ENCODE results near the gene ACSS1. TPM values are rescaled to one million over a fixed set of nuclear protein-coding genes. Genes with fewer than 3 reads are reported as not detected.

The ACSS1 gene
- total RNA-seq, 1 experiment from 2014 or later: 1.5 TPM

DNA sequence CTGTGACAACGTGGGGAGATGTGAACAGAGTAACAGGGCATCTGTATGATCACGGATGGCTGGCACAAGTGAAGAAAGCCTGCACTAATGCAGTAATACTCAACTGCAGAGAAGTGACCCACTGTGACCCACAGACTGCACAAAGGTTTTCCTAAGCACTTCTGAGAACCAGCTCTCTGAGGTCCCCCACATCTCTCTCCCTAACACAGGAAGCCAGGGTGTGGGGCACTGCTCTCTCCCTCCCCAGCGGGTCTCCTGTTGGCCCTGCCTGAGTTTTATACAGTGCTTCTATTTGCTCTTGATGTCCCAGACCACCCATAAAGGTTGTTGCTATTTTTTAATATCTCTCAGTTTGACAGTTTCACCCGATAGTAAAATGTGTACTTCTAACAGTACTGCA lies 76.7 kb downstream of the ACSS1 start:
- DNase-seq (ENCODE audit: low spot score) (no peak), ATAC-seq (no peak)
- Mint-ChIP-seq H3K27ac (no peak overlapping the region), H3K36me3 (peaks cover 67% of the 10 kb centered on the region), H3K9me3 (peaks cover 35% of the 10 kb centered on the region), H3K4me1 (no peaks in the 10 kb centered on the region), H3K4me3 (no peak overlapping the region), H3K27me3 (ENCODE audit: low read depth) (no peaks in the 10 kb centered on the region)
- TF ChIP-seq, protein P1, sequence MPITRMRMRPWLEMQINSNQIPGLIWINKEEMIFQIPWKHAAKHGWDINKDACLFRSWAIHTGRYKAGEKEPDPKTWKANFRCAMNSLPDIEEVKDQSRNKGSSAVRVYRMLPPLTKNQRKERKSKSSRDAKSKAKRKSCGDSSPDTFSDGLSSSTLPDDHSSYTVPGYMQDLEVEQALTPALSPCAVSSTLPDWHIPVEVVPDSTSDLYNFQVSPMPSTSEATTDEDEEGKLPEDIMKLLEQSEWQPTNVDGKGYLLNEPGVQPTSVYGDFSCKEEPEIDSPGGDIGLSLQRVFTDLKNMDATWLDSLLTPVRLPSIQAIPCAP (CRISPR knock-in tag; IDR thresholded peaks at IDR 0.05): no peak
- CTCF ChIA-PET: no interaction called here
- POLR2A ChIA-PET: no interaction called here

DNA sequence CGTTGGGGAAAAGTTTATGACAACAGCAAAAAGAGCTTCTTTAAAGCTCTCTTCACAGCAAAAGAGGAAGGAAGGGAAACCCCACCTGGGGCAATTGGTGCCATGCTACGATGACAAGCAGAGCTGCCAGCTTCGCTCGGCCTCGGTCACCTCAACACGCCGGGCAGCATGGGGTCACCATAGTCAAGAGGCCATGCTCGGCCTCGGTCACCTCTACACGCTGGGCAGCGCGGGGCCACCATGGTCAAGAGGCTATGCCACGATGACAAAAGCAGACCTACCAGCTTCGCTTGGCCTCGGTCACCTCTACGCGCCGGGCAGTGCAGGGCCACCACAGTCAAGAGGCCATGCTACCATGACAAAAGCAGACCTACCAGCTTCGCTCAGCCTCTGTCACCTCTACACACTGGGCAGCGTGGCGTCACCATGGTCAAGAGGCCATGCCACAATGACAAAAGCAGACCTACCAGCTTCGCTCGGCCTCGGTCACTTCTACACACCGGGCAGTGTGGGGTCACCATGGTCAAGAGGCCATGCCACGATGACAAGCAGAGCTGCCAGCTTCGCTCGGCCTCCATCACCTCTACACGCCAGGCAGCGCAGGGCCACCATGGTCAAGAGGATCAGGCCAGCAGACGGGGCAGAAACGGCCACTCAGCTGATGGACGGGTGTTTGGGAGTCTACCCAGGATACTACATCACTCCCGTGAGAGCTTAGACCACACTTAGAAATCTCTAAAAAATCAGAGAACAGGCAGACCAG lies 77.5 kb downstream of the ACSS1 start:
- Mint-ChIP-seq H3K9me3 (peaks cover 43% of the 10 kb centered on the region), H3K4me3 (no peak overlapping the region), H3K4me1 (no peaks in the 10 kb centered on the region), H3K36me3 (peaks cover 75% of the 10 kb centered on the region), H3K27ac (no peak overlapping the region), H3K27me3 (ENCODE audit: low read depth) (no peaks in the 10 kb centered on the region)
- CTCF ChIA-PET: no interaction called here
- ATAC-seq (no peak), DNase-seq (ENCODE audit: low spot score) (no peak)
- POLR2A ChIA-PET: no interaction called here
- TF ChIP-seq ETV6 (CRISPR knock-in tag; IDR thresholded peaks at IDR 0.05) (no peak), NR1H2 (CRISPR knock-in tag; IDR thresholded peaks at IDR 0.05) (no peak), SMAD3 (CRISPR knock-in tag; IDR thresholded peaks at IDR 0.05; ENCODE audit: borderline replicate concordance) (no peak), GTF2I (CRISPR knock-in tag; conservative IDR thresholded peaks at IDR 0.05) (no peak), IRF2 (CRISPR knock-in tag; IDR thresholded peaks at IDR 0.05; ENCODE audit: borderline replicate concordance, low read depth) (no peak), JAZF1 (CRISPR knock-in tag; IDR thresholded peaks at IDR 0.05) (no peak), JUN (CRISPR knock-in tag; IDR thresholded peaks at IDR 0.05) (no peak)
- TF ChIP-seq, protein P2, sequence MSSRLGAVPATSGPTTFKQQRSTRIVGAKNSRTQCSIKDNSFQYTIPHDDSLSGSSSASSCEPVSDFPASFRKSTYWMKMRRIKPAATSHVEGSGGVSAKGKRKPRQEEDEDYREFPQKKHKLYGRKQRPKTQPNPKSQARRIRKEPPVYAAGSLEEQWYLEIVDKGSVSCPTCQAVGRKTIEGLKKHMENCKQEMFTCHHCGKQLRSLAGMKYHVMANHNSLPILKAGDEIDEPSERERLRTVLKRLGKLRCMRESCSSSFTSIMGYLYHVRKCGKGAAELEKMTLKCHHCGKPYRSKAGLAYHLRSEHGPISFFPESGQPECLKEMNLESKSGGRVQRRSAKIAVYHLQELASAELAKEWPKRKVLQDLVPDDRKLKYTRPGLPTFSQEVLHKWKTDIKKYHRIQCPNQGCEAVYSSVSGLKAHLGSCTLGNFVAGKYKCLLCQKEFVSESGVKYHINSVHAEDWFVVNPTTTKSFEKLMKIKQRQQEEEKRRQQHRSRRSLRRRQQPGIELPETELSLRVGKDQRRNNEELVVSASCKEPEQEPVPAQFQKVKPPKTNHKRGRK (CRISPR knock-in tag; IDR thresholded peaks at IDR 0.05; ENCODE audit: borderline replicate concordance): no peak
- TF ChIP-seq, protein P3, sequence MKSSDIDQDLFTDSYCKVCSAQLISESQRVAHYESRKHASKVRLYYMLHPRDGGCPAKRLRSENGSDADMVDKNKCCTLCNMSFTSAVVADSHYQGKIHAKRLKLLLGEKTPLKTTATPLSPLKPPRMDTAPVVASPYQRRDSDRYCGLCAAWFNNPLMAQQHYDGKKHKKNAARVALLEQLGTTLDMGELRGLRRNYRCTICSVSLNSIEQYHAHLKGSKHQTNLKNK (CRISPR knock-in tag; IDR thresholded peaks at IDR 0.05): no peak
- TF ChIP-seq, protein P4, sequence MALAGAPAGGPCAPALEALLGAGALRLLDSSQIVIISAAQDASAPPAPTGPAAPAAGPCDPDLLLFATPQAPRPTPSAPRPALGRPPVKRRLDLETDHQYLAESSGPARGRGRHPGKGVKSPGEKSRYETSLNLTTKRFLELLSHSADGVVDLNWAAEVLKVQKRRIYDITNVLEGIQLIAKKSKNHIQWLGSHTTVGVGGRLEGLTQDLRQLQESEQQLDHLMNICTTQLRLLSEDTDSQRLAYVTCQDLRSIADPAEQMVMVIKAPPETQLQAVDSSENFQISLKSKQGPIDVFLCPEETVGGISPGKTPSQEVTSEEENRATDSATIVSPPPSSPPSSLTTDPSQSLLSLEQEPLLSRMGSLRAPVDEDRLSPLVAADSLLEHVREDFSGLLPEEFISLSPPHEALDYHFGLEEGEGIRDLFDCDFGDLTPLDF (CRISPR knock-in tag; IDR thresholded peaks at IDR 0.05): no peak
- TF ChIP-seq, protein P5, sequence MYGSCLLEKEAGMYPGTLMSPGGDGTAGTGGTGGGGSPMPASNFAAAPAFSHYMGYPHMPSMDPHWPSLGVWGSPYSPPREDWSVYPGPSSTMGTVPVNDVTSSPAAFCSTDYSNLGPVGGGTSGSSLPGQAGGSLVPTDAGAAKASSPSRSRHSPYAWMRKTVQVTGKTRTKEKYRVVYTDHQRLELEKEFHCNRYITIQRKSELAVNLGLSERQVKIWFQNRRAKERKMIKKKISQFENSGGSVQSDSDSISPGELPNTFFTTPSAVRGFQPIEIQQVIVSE (CRISPR knock-in tag; IDR thresholded peaks at IDR 0.05; ENCODE audit: borderline replicate concordance): no peak

DNA sequence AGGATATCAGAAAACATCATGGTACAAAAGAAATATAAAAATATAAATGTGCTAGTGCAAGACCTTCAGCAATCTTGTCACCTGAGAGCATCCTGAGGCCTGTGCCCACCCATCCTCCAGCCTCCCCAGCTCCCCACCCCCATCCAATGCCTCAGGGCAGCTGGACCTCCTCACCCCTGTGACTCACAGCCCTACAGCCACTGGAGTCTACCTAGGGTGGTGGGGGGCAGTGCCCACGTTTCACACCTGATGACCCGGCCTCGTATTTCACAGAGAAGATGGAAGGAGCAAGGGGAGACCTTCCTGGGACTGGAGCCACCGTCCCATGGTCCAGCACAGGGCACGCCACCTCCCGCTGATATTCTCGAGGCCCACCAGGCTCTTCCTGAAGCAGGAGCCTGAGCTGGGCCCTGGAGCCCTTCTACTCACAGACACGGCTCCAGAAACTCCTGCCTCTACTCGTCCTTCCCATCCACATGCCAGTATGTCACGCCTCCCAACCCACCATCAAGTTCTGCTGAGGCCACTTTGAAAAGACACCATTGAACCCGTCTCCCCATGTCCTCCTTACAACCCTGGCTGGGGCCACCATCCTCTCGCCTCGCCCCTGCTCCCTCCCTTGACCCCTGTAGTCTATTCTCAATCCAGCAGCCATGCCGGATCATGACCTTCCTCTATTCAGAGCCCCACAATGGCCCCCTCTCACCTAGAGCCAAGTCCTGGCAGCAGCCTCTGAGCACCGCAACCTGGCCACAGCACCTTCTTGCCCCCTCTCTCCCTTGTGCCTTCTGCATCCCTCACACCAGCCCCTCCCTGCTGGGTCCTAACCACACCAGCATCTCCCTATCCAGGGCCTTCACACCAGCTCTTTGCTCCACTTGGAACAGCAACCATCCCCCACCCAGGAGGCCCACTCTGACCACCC lies 78.6 kb downstream of the ACSS1 start:
- no peaks in the 10 kb centered on the region for H3K4me1 Mint-ChIP-seq
- ATAC-seq (no peak), DNase-seq (ENCODE audit: low spot score) (no peak)
- ChIA-PET CTCF (no interaction called here), POLR2A (no interaction called here)
- H3K9me3 Mint-ChIP-seq: peaks cover 46% of the 10 kb centered on the region
- no peak overlapping the region for H3K27ac Mint-ChIP-seq
- H3K4me3 Mint-ChIP-seq: no peak overlapping the region
- TF ChIP-seq ZBTB21 (CRISPR knock-in tag; IDR thresholded peaks at IDR 0.05; ENCODE audit: borderline replicate concordance) (no peak), JAZF1 (CRISPR knock-in tag; IDR thresholded peaks at IDR 0.05) (no peak), ELF4 (CRISPR knock-in tag; IDR thresholded peaks at IDR 0.05; ENCODE audit: low read depth) (no peak)
- TF ChIP-seq, protein P6, sequence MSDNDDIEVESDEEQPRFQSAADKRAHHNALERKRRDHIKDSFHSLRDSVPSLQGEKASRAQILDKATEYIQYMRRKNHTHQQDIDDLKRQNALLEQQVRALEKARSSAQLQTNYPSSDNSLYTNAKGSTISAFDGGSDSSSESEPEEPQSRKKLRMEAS (CRISPR knock-in tag; IDR thresholded peaks at IDR 0.05): no peak
- H3K36me3 Mint-ChIP-seq: peaks cover 77% of the 10 kb centered on the region
- H3K27me3 Mint-ChIP-seq (ENCODE audit: low read depth): no peaks in the 10 kb centered on the region

Data from WTC11 (cell line).